Thoracic aorta endothelial cell (primary cell): ENCODE data around the gene NR1I3. TPM values are rescaled to one million over a fixed set of nuclear protein-coding genes. Genes with fewer than 3 reads are reported as not detected.

Source experiments
- total RNA-seq: library from RNA; depleted of rRNA; stranded (reverse); fragments of >200 nt; gene quantifications from 2 replicates; pipeline ENCODE4 v1.2.3, GENCODE V29; 2012

Gene NR1I3, protein sequence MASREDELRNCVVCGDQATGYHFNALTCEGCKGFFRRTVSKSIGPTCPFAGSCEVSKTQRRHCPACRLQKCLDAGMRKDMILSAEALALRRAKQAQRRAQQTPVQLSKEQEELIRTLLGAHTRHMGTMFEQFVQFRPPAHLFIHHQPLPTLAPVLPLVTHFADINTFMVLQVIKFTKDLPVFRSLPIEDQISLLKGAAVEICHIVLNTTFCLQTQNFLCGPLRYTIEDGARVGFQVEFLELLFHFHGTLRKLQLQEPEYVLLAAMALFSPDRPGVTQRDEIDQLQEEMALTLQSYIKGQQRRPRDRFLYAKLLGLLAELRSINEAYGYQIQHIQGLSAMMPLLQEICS
- not detected in 2 replicates for total RNA-seq

GRCh38 chr1:161238039-161238473 is at the start of gene NR1I3:
Gene NR1I3 (minus strand): TSS chr1:161238203. CDS start chr1:161236565, 1,638 bp downstream.

DNA sequence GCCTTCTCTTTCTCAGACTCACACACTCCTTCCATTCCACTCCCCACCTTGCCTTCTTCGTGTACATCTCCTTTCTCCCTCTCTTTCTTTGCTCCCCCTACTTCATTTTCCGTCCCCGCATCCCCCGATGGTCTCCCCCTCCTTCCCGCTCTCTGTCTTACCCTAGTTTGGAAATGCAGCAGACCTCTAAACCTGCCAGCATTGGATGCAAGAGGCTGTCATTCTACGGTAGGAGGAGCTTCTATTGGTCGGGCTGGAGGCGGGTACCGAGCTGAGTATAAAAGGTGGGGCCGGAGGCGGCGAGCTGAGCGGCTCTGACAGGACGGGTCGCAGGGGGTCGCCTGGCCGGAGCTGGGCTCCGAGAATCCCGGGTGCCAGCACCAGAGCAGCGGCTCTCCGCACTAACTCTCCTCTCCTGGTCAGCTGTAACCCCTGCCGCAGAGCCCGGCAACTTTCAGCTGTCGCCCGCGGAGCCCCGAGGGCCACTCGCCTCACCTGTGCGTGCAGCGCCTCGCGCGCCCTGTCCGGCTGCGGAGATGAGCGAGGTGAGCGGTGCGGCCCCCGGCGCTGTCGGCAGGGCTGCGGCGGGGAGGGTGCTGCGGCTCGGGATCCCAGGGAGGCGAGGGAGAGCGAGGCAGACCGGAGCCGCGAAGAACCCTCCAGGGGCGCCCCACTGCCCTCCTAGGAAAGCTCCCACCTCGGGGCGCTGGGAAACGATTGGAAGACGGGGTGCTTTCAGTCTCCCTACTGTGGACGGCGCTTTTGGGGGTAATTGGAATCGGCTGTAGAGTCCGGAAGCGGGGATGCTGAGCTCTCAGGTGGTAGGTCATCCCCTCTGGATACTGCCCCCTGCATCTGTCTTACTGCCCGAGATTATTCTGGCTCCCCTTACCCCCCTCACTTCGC is 20.7 kb upstream of the NR1I3 start, which contains the start of gene PCP4L1:
TSS of gene PCP4L1 (plus strand) at position 307 of the 906 bp plus-strand sequence. CDS start at position 537, 230 bp downstream.

GRCh38 chr1:161225534-161226319 is 12.3 kb downstream of the NR1I3 start, which contains the start of gene TOMM40L:
Gene TOMM40L (plus strand): TSS chr1:161226060. CDS start chr1:161226490, 430 bp downstream.

DNA sequence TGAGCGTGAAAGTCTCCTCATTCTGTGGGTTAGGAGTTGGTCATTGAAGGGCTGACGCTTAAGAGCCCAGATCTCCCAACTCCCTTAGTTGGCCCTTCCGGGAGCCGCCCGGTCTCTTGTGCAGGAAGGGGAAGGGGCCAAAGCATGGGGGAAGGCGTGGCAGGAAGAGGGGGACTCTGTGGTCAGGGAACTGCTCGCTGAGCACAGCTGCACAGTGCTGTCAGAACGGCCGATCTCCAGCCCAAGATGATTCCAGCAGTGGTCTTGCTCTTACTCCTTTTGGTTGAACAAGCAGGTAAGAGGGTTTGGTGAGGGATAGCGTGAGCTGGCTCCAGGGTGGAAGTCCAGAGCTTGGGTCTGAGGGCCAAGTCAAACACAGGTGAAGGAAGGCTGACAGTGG is 22.9 kb downstream of the NR1I3 start, which contains the start of gene FCER1G:
TSS of gene FCER1G (plus strand) at position 220 of the 400 bp plus-strand sequence. CDS start at position 247, 27 bp downstream.

DNA sequence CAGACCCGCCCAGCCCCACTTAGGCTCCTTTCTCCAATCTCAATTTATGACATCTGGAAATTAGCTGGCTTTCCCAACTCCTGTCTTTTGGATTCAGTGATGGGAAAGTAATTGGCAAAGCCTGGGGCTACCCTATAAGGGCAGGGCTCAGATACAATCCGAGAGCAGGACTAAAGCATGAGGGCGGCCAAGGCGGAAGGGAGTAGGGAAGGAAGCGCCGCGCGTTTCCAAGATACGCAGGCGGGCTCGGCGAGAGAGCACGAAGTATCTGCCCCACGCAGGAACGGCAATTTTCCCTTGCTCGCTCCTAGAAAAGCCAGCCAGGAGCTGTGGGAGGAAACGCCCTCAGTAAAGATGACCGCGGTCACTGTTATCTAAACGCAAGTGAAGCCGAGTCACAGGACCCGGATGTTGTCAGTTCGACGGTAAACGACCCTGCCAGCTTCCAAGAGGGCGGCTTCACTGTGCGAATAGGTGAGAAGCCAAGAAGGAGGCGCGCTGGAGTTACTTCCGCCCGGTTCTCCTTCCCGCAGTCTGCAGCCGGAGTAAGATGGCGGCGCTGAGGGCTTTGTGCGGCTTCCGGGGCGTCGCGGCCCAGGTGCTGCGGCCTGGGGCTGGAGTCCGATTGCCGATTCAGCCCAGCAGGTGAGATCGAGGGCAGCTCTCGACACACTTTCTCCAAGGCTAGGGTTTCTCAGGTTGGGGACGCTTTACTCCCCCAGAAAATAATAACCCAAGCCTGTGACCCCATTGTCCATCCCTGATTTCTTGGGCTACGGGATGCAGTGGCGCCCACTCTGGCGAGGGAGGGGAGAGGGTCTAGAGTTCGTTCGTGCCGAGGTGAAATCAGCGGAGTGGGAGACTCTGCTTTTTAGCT is 35.9 kb downstream of the NR1I3 start, which contains the start of gene NDUFS2:
TSS of gene NDUFS2 (plus strand) at position 532 of the 877 bp plus-strand sequence. CDS start at position 551, 19 bp downstream.

GRCh38 chr1:161198897-161199431 is 39.0 kb downstream of the NR1I3 start, which contains the start of gene ADAMTS4:
Gene ADAMTS4 (minus strand): TSS chr1:161199054. CDS start chr1:161198627, 427 bp downstream.

Other genes starting within 250 kb of the NR1I3 start
- gene F11R, start 217.1 kb downstream of the NR1I3 start, total RNA-seq, result 110 and 113 TPM in 2 replicates
- 7.4 and 50.5 TPM in 2 replicates for gene TSTD1, start 199.2 kb downstream of the NR1I3 start, total RNA-seq
- 53.0 and 54.7 TPM in 2 replicates for gene USF1, start 192.2 kb downstream of the NR1I3 start, total RNA-seq
- gene ARHGAP30, start 168.3 kb downstream of the NR1I3 start, total RNA-seq, result not detected in 2 replicates
- 0.14 and 0.40 TPM in 2 replicates for gene NECTIN4, start 148.6 kb downstream of the NR1I3 start, total RNA-seq
- gene KLHDC9, start 139.8 kb downstream of the NR1I3 start, total RNA-seq, result 0.79 and 0.80 TPM in 2 replicates
- gene PFDN2, start 120.2 kb downstream of the NR1I3 start, total RNA-seq, result 54.3 and 55.2 TPM in 2 replicates
- gene NIT1, start 120.1 kb downstream of the NR1I3 start, total RNA-seq, result 17.6 and 18.9 TPM in 2 replicates
- gene DEDD, start 105.5 kb downstream of the NR1I3 start, total RNA-seq, result 28.6 and 31.4 TPM in 2 replicates
- gene UFC1, start 84.2 kb downstream of the NR1I3 start, total RNA-seq, result 95.0 and 102 TPM in 2 replicates
- 8.1 and 9.5 TPM in 2 replicates for gene USP21, start 78.7 kb downstream of the NR1I3 start, total RNA-seq
- gene PPOX, start 71.8 kb downstream of the NR1I3 start, total RNA-seq, result 11.6 and 16.4 TPM in 2 replicates
- 25.7 and 31.5 TPM in 2 replicates for gene B4GALT3, start 60.7 kb downstream of the NR1I3 start, total RNA-seq
- 35.9 and 90.2 TPM in 2 replicates for gene ADAMTS4, start 39.1 kb downstream of the NR1I3 start, total RNA-seq
- 109 and 111 TPM in 2 replicates for gene NDUFS2, start 35.8 kb downstream of the NR1I3 start, total RNA-seq
- not detected in 2 replicates for gene FCER1G, start 22.9 kb downstream of the NR1I3 start, total RNA-seq
- gene APOA2, start 14.6 kb downstream of the NR1I3 start, total RNA-seq, result not detected in 2 replicates
- gene TOMM40L, start 12.1 kb downstream of the NR1I3 start, total RNA-seq, result 12.6 and 14.9 TPM in 2 replicates
- gene PCP4L1, start 20.5 kb upstream of the NR1I3 start, total RNA-seq, result not detected in 2 replicates
- gene MPZ, start 71.8 kb upstream of the NR1I3 start, total RNA-seq, result 1.2 and 1.3 TPM in 2 replicates
- 33.9 and 45.9 TPM in 2 replicates for gene SDHC, start 76.2 kb upstream of the NR1I3 start, total RNA-seq
- not detected in 2 replicates for gene CFAP126, start 129.7 kb upstream of the NR1I3 start, total RNA-seq